MM.1S (cell line): Measurements from ENCODE around the gene SIRPA.

ENCODE experiments used
- DNase-seq: peaks from one replicate; pipeline ENCODE4 v3.0.0-alpha.2; 2015
- H2AFZ ChIP-seq: fragments of 300-600 bp; sonication (generic); 2 replicates; pipeline ENCODE4 v1.6.0; 2016; ENCODE audit warnings: antibody characterized with exemption, low read length
- H3F3A ChIP-seq: fragments of 300-600 bp; sonication (generic); 2 replicates; pipeline ENCODE4 v1.6.1; 2016; ENCODE audit warnings: mild to moderate bottlenecking, antibody characterized with exemption, low read length, moderate library complexity, mixed read lengths; ENCODE audit not compliant: insufficient read depth
- H3K27ac ChIP-seq: fragments of 300-600 bp; sonication (generic); 2 replicates; pipeline ENCODE4 v1.5.1; 2016; ENCODE audit warnings: mild to moderate bottlenecking, low read length
- H3K27me3 ChIP-seq: fragments of 300-600 bp; sonication (generic); replicated peaks from 2 replicates; pipeline ENCODE4 v1.6.0; 2016; ENCODE audit warnings: low read length; ENCODE audit not compliant: insufficient read depth
- H3K36me3 ChIP-seq: fragments of 300-600 bp; sonication (generic); replicated peaks from 2 replicates; pipeline ENCODE4 v1.6.1; 2016; ENCODE audit warnings: mild to moderate bottlenecking, low read length, mixed read lengths; ENCODE audit not compliant: insufficient read depth
- H3K4me1 ChIP-seq: fragments of 300-600 bp; sonication (generic); 2 replicates; pipeline ENCODE4 v1.6.1; 2016; ENCODE audit warnings: low read length, mixed read lengths
- H3K4me2 ChIP-seq: fragments of 300-600 bp; sonication (generic); 2 replicates; pipeline ENCODE4 v1.6.0; 2016; ENCODE audit warnings: low read depth, low read length
- H3K4me3 ChIP-seq: fragments of 300-600 bp; sonication (generic); 2 replicates; pipeline ENCODE4 v1.5.1; 2016; ENCODE audit warnings: low read length, mixed read lengths
- H3K79me2 ChIP-seq: fragments of 300-600 bp; sonication (generic); 2 replicates; pipeline ENCODE4 v1.6.1; 2016; ENCODE audit warnings: mixed run types, low read length, mixed read lengths
- H3K9ac ChIP-seq: fragments of 300-600 bp; sonication (generic); 2 replicates; pipeline ENCODE4 v1.6.1; 2016; ENCODE audit warnings: low read length, mixed read lengths
- H3K9me2 ChIP-seq: fragments of 300-600 bp; sonication (generic); replicated peaks from 2 replicates; pipeline ENCODE4 v1.6.1; 2016; ENCODE audit warnings: mild to moderate bottlenecking, low read length, mixed read lengths; ENCODE audit not compliant: insufficient read depth
- H3K9me3 ChIP-seq: fragments of 300-600 bp; sonication (generic); replicated peaks from 2 replicates; pipeline ENCODE4 v1.6.1; 2016; ENCODE audit warnings: mild to moderate bottlenecking, low read length, mixed read lengths; ENCODE audit not compliant: insufficient read depth
- H4K20me1 ChIP-seq: fragments of 300-600 bp; sonication (generic); 2 replicates; pipeline ENCODE4 v1.6.1; 2016; ENCODE audit warnings: mild to moderate bottlenecking, low read length, moderate library complexity, mixed read lengths; ENCODE audit not compliant: insufficient read depth
- CTCF ChIP-seq: fragments of 300-600 bp; sonication (generic); IDR thresholded peaks from 2 replicates; pipeline ENCODE4 v1.5.1; 2016; ENCODE audit warnings: antibody characterized with exemption, low read length, mixed read lengths
- EZH2 ChIP-seq: fragments of 300-600 bp; sonication (generic); optimal IDR thresholded peaks from 2 replicates; pipeline ENCODE3; 2017; ENCODE audit warnings: low read depth, mild to moderate bottlenecking, antibody characterized with exemption, low read length, mixed read lengths
- EZH2phosphoT487 ChIP-seq: fragments of 300-600 bp; sonication (generic); IDR thresholded peaks from 2 replicates; pipeline ENCODE4 v1.6.1; 2018; ENCODE audit warnings: antibody characterized with exemption, low read length

The SIRPA gene

GRCh38 chr20:1905009-1905408 lies 9.8 kb downstream of the SIRPA start:
- Histone ChIP-seq H3K9ac (no peak overlapping the region), H3K79me2 (peaks cover 9% of the 10 kb centered on the region), H3K27me3 (no peaks in the 10 kb centered on the region), H4K20me1 (no peaks in the 10 kb centered on the region), H3K9me3 (no peaks in the 10 kb centered on the region), H3K4me1 (peaks cover 12% of the 10 kb centered on the region), H3F3A (no peaks in the 10 kb centered on the region), H3K9me2 (no peaks in the 10 kb centered on the region), H3K27ac (no peak overlapping the region), H3K36me3 (no peaks in the 10 kb centered on the region), H3K4me2 (no peak overlapping the region), H3K4me3 (no peak overlapping the region), H2AFZ (no peak overlapping the region)
- no peak for TF ChIP-seq EZH2
- TF ChIP-seq EZH2phosphoT487 = no peak
- TF ChIP-seq CTCF = no peak
- no peak for DNase-seq

DNA sequence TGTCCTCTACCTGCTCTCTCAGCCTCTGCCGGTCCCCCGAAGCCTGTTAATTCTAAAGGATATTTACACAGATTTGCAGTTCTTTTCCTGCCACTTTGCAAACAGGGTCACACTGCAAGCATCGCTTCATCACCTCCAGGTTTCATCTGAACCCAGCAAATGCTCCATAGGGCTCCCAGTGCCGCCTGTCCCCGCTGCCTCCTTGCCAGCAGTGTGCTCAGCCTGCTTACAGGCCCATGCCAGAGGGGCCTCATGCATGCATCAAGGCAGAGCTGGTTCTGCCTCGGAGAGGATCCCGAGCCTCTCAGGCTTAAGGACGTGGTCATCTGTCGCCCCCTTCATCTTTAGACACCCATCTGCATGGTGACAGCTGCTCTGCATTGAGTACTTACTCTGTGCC lies 10.5 kb downstream of the SIRPA start:
- no peak overlapping the region for H3K4me2 ChIP-seq
- H3K4me3 ChIP-seq = no peak overlapping the region
- H2AFZ ChIP-seq = no peak overlapping the region
- H3K79me2 ChIP-seq = peaks cover 5% of the 10 kb centered on the region
- no peaks in the 10 kb centered on the region for H4K20me1 ChIP-seq
- no peaks in the 10 kb centered on the region for H3K9me3 ChIP-seq
- TF ChIP-seq EZH2phosphoT487 = no peak
- no peak for TF ChIP-seq EZH2
- no peak for TF ChIP-seq CTCF
- no peaks in the 10 kb centered on the region for H3K27me3 ChIP-seq
- H3K4me1 ChIP-seq = peaks cover 12% of the 10 kb centered on the region
- DNase-seq = no peak
- no peak overlapping the region for H3K9ac ChIP-seq
- H3F3A ChIP-seq = no peaks in the 10 kb centered on the region
- no peaks in the 10 kb centered on the region for H3K9me2 ChIP-seq
- no peak overlapping the region for H3K27ac ChIP-seq
- H3K36me3 ChIP-seq = no peaks in the 10 kb centered on the region

- Histone ChIP-seq H3K36me3 (no peaks in the 10 kb centered on the region), H3K4me1 (peaks cover 12% of the 10 kb centered on the region), H3K9me3 (no peaks in the 10 kb centered on the region), H3K79me2 (peaks cover 3% of the 10 kb centered on the region; the same call in 1 of the 2 replicates), H2AFZ (no peak overlapping the region), H3K27ac (no peak overlapping the region), H3F3A (no peaks in the 10 kb centered on the region), H3K9ac (no peak overlapping the region), H3K27me3 (no peaks in the 10 kb centered on the region), H3K4me2 (0 out of 2 replicates have a peak overlapping the region, but pooled peaks have one; percentile 4), H4K20me1 (no peaks in the 10 kb centered on the region), H3K9me2 (no peaks in the 10 kb centered on the region), H3K4me3 (no peak overlapping the region)
- TF ChIP-seq EZH2 (no peak), EZH2phosphoT487 (no peak), CTCF (no peak)
- no peak for DNase-seq
Measured at GRCh38 chr20:1906361-1907051, 11.3 kb downstream of the SIRPA start.
